WERI-Rb-1 (cell line): ENCODE data around the gene TCERG1.

ENCODE experiments used
- DNase-seq: peaks from one replicate; pipeline ENCODE4 v3.0.0-alpha.2; 2020
- H3K27ac ChIP-seq: fragments of 250-450 bp; sonication (Bioruptor Pico); 2 replicates; pipeline ENCODE4 v1.5.1; 2020; ENCODE audit warnings: mild to moderate bottlenecking, moderate library complexity
- H3K27me3 ChIP-seq: fragments of 250-450 bp; sonication (Bioruptor Pico); 2 replicates; pipeline ENCODE4 v1.5.1; 2021; ENCODE audit warnings: mild to moderate bottlenecking, low read depth, moderate library complexity; ENCODE audit not compliant: insufficient read depth, severe bottlenecking
- H3K36me3 ChIP-seq: fragments of 250-450 bp; sonication (Bioruptor Pico); 2 replicates; pipeline ENCODE4 v1.5.1; 2020; ENCODE audit warnings: mild to moderate bottlenecking, moderate library complexity
- H3K4me3 ChIP-seq: 2 replicates; pipeline ENCODE4 v1.5.1; 2011; ENCODE audit warnings: low read depth, mild to moderate bottlenecking, control low read depth, low read length
- H3K9me3 ChIP-seq: fragments of 250-450 bp; sonication (Bioruptor Pico); 2 replicates; pipeline ENCODE4 v1.5.1; 2021; ENCODE audit warnings: mild to moderate bottlenecking, moderate library complexity; ENCODE audit not compliant: severe bottlenecking
- CTCF ChIP-seq: IDR thresholded peaks from 2 replicates; pipeline ENCODE4 v1.5.1; 2011; ENCODE audit warnings: low read depth, mild to moderate bottlenecking, control low read depth, inconsistent platforms, low read length

The TCERG1 gene

GRCh38 chr5:146426853-146427618 lies 20.1 kb upstream of the TCERG1 start:
- Histone ChIP-seq H3K27ac (no peak overlapping the region), H3K27me3 (no peaks in the 10 kb centered on the region), H3K4me3 (no peak overlapping the region), H3K9me3 (no peaks in the 10 kb centered on the region), H3K36me3 (no peaks in the 10 kb centered on the region)
- no peak for DNase-seq
- peak; percentile 50; the same call in 1 of the 2 replicates for TF ChIP-seq CTCF

- DNase-seq, result no peak
- TF ChIP-seq CTCF, result no peak
- H3K27ac ChIP-seq, result no peak overlapping the region
- H3K27me3 ChIP-seq, result no peaks in the 10 kb centered on the region
- H3K4me3 ChIP-seq, result no peak overlapping the region
- no peaks in the 10 kb centered on the region for H3K9me3 ChIP-seq
- no peaks in the 10 kb centered on the region for H3K36me3 ChIP-seq
These were observed 19.5 kb upstream of the TCERG1 start for GRCh38 chr5:146427619-146427997.

- Histone ChIP-seq H3K4me3 (no peak overlapping the region), H3K27ac (no peak overlapping the region), H3K27me3 (no peaks in the 10 kb centered on the region), H3K9me3 (no peaks in the 10 kb centered on the region), H3K36me3 (no peaks in the 10 kb centered on the region)
- DNase-seq, result no peak
- TF ChIP-seq CTCF, result no peak
These were observed 18.5 kb upstream of the TCERG1 start for GRCh38 chr5:146428658-146429057.

GRCh38 chr5:146440353-146440752 lies 6.8 kb upstream of the TCERG1 start:
- no peaks in the 10 kb centered on the region for H3K36me3 ChIP-seq
- no peak overlapping the region for H3K4me3 ChIP-seq
- no peaks in the 10 kb centered on the region for H3K27me3 ChIP-seq
- no peak for DNase-seq
- no peak for TF ChIP-seq CTCF
- peak overlapping the region; percentile 56; the same call in 1 of the 2 replicates for H3K27ac ChIP-seq
- H3K9me3 ChIP-seq, result no peaks in the 10 kb centered on the region

GRCh38 chr5:146440870-146441495 lies 6.2 kb upstream of the TCERG1 start:
- Histone ChIP-seq H3K4me3 (no peak overlapping the region), H3K27me3 (no peaks in the 10 kb centered on the region), H3K36me3 (no peaks in the 10 kb centered on the region), H3K27ac (peak overlapping the region; percentile 56), H3K9me3 (no peaks in the 10 kb centered on the region)
- no peak for TF ChIP-seq CTCF
- peak; percentile 55 for DNase-seq
